ENCODE data around the gene ZRANB3. TPM values are rescaled to one million over a fixed set of nuclear protein-coding genes. Genes with fewer than 3 reads are reported as not detected.
A peak's percentile ranks its signal among the peaks of the same experiment; 100 is the strongest.
"Not testable (repeated sequence)": the region's sequence is repeated elsewhere in the genome, so short reads cannot be mapped to it uniquely, and the experiment has no call there.

The ZRANB3 gene
- total RNA-seq, 1 experiment from 2014 or later: 11.3 TPM

DNA sequence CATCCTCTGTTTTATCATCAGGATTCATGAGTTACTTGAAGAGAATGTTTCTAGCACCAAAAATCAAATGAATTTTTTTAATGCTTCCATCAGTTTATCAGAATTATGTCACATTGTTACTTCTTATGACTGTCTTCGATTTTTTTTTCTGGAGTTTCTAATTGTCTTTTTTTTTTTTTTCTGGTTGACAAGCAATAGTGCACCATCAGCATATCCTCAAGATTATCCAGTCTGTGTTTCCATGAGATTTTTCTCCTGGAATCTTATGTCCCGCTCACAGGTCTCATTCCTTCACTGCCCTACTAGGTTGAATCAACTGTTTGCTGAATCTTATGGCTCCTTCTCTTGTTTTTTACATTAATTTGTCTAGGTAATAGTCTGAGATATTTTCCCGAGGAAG lies 16.3 kb upstream of the ZRANB3 start:
- intact Hi-C loops (cut with micrococcal nuclease; ENCODE audit: unreplicated experiment): no loop called here
- POLR2A ChIA-PET (ENCODE audit: unreplicated experiment): no interaction called here
- no TSS peak for BruUV-seq (replicated peaks)

GRCh38 chr2:135546436-135546835 lies 15.4 kb upstream of the ZRANB3 start:
- Histone ChIP-seq H3K27ac (no peak overlapping the region), H3K9me2 (ENCODE audit: insufficient read depth) (no peaks in the 10 kb centered on the region), H3K27me3 (ENCODE audit: insufficient read depth, low read depth) (no peaks in the 10 kb centered on the region), H2AFZ (no peak overlapping the region), H3K79me2 (ENCODE audit: low read depth) (peaks cover 11% of the 10 kb centered on the region), H3K4me1 (replicated peaks; ENCODE audit: insufficient read depth) (no peaks in the 10 kb centered on the region), H3K4me2 (no peak overlapping the region), H4K20me1 (ENCODE audit: insufficient read depth) (no peaks in the 10 kb centered on the region; the same call in 1 of the 2 replicates), H3K36me3 (ENCODE audit: low read depth) (no peaks in the 10 kb centered on the region), H3K9me3 (ENCODE audit: insufficient read depth, low read depth) (no peaks in the 10 kb centered on the region), H3F3A (ENCODE audit: insufficient read depth, low read depth) (no peaks in the 10 kb centered on the region), H3K4me3 (no peak overlapping the region)
- TF ChIP-seq EZH2 (IDR thresholded peaks at IDR 0.05; ENCODE audit: low read depth) (no peak), CTCF (conservative IDR thresholded peaks at IDR 0.05) (no peak)
- intact Hi-C loops (cut with micrococcal nuclease; ENCODE audit: unreplicated experiment): no loop called here
- DNase-seq: no peak
- ChIA-PET POLR2A (ENCODE audit: unreplicated experiment) (no interaction called here), CTCF (no interaction called here)
- no TSS peak for BruUV-seq (replicated peaks)

More for the DNA sequence above, 16.3 kb upstream of the ZRANB3 start:
- Histone ChIP-seq H3K27me3 (ENCODE audit: insufficient read depth, low read depth) (no peaks in the 10 kb centered on the region), H3K79me2 (ENCODE audit: low read depth) (peaks cover 17% of the 10 kb centered on the region), H3K27ac (no peak overlapping the region), H3K4me3 (no peak overlapping the region), H3K4me1 (replicated peaks; ENCODE audit: insufficient read depth) (no peaks in the 10 kb centered on the region), H2AFZ (no peak overlapping the region), H3K36me3 (ENCODE audit: low read depth) (no peaks in the 10 kb centered on the region), H3F3A (ENCODE audit: insufficient read depth, low read depth) (no peaks in the 10 kb centered on the region), H3K9me2 (ENCODE audit: insufficient read depth) (no peaks in the 10 kb centered on the region), H3K9me3 (ENCODE audit: insufficient read depth, low read depth) (no peaks in the 10 kb centered on the region), H4K20me1 (ENCODE audit: insufficient read depth) (no peaks in the 10 kb centered on the region; the same call in 1 of the 2 replicates), H3K4me2 (no peak overlapping the region)
- CTCF ChIA-PET: no interaction called here
- no peak for DNase-seq
- no peak for TF ChIP-seq EZH2 (IDR thresholded peaks at IDR 0.05; ENCODE audit: low read depth)
- no peak for TF ChIP-seq CTCF (conservative IDR thresholded peaks at IDR 0.05)

DNA sequence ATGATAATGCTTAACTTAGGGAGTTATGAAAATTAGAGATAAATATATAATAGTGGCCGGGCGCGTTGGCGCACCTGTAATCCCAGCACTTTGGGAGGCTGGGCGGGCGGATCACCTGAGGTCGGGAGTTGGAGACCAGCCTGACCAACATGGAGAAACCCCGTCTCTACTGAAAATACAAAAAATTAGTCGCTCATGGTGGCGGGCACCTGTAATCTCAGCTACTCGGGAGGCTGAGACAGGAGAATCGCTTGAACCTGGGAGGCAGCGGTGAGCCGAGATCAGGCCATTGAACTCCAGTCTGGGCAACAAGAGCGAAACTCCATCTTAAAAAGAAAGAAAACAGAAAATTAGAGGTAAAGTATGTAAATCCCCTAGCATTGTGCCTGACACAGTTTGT lies 2.5 kb upstream of the ZRANB3 start:
- 0 out of 2 replicates have a peak overlapping the region, but pooled peaks have one; percentile 60 for H3K4me3 ChIP-seq
- peak overlapping the region; percentile 96 for H3K4me2 ChIP-seq
- H2AFZ ChIP-seq; DNase-seq; H3K27me3 ChIP-seq (ENCODE audit: insufficient read depth, low read depth); H3K27ac ChIP-seq; CTCF ChIA-PET; POLR2A ChIA-PET (ENCODE audit: unreplicated experiment); H3K9me3 ChIP-seq (ENCODE audit: insufficient read depth, low read depth); H3F3A ChIP-seq (ENCODE audit: insufficient read depth, low read depth); H3K36me3 ChIP-seq (ENCODE audit: low read depth); BruUV-seq (replicated peaks); H4K20me1 ChIP-seq (ENCODE audit: insufficient read depth); H3K9me2 ChIP-seq (ENCODE audit: insufficient read depth): not testable (repeated sequence)
- intact Hi-C loops (cut with micrococcal nuclease; ENCODE audit: unreplicated experiment): loop anchor here (5.0 to 10.0 kb wide), 3 partner anchors 211 to 616 kb away; partner anchors contain the start of genes CCNT2, RAB3GAP1 and UBXN4
- H3K4me1 ChIP-seq (replicated peaks; ENCODE audit: insufficient read depth): peaks cover 14% of the 10 kb centered on the region
- H3K79me2 ChIP-seq (ENCODE audit: low read depth): peaks cover 67% of the 10 kb centered on the region

DNA sequence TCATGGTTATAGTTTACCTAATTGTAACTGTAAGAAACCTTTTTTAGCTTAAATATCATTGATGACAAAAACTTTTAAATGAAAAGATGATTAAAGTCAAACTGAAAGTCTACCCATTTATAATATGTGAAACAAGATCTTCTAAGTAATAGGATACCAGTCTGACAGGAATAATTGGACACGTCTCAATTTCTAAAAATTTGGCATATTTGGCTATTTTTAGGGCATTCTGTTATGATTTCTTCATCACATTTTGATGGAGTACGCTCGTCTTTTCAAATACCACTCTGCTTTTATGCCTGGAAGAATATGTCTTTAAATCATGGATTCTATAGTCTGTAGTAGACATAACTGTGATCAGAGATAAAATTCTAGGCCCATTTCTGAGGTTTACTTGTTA lies 1.6 kb upstream of the ZRANB3 start:
- H3K4me1 ChIP-seq (replicated peaks; ENCODE audit: insufficient read depth): peaks cover 14% of the 10 kb centered on the region
- ChIA-PET POLR2A (ENCODE audit: unreplicated experiment) (no interaction called here), CTCF (no interaction called here)
- H3K79me2 ChIP-seq (ENCODE audit: low read depth): peaks cover 71% of the 10 kb centered on the region
- intact Hi-C loops (cut with micrococcal nuclease; ENCODE audit: unreplicated experiment): loop anchor here (5.0 to 10.0 kb wide), 3 partner anchors 212 to 615 kb away; partner anchors contain the start of genes CCNT2, RAB3GAP1 and UBXN4
- H3K27me3 ChIP-seq (ENCODE audit: insufficient read depth, low read depth): no peaks in the 10 kb centered on the region
- H2AFZ ChIP-seq: peak overlapping the region; percentile 26; the same call in 1 of the 2 replicates
- no peak for DNase-seq
- H3K9me3 ChIP-seq (ENCODE audit: insufficient read depth, low read depth): no peaks in the 10 kb centered on the region
- no peaks in the 10 kb centered on the region for H3K36me3 ChIP-seq (ENCODE audit: low read depth)
- no peak overlapping the region for H3K27ac ChIP-seq
- BruUV-seq (replicated peaks): no TSS peak
- no peaks in the 10 kb centered on the region for H3K9me2 ChIP-seq (ENCODE audit: insufficient read depth)
- H3K4me2 ChIP-seq: peak overlapping the region; percentile 96
- H4K20me1 ChIP-seq (ENCODE audit: insufficient read depth): no peaks in the 10 kb centered on the region
- peaks cover 6% of the 10 kb centered on the region for H3F3A ChIP-seq (ENCODE audit: insufficient read depth, low read depth)
- peak overlapping the region; percentile 60 for H3K4me3 ChIP-seq
- TF ChIP-seq CTCF (conservative IDR thresholded peaks at IDR 0.05) (no peak), EZH2 (IDR thresholded peaks at IDR 0.05; ENCODE audit: low read depth) (no peak)
